Measurements from ENCODE around the gene FBN2. TPM values are rescaled to one million over a fixed set of nuclear protein-coding genes. Genes with fewer than 3 reads are reported as not detected.

FBN2 gene
- total RNA-seq, 1 experiment from 2014 or later, result 0.42 TPM

GRCh38 chr5:128220841-128221240, 317.2 kb downstream of the FBN2 start:
- H3K27ac ChIP-seq (ENCODE audit: low read depth, low read length), result no peak overlapping the region
- no peak for TF ChIP-seq JUND (IDR thresholded peaks at IDR 0.05)
- TF ChIP-seq ZNF274 (IDR thresholded peaks at IDR 0.05; ENCODE audit: low read depth, low read length), result no peak
- no peak for TF ChIP-seq ZBTB33 (IDR thresholded peaks at IDR 0.05; ENCODE audit: extremely low read depth, insufficient replicate concordance, low read length)
- no peak for TF ChIP-seq CBX3 (IDR thresholded peaks at IDR 0.05; ENCODE audit: low read depth)
- no peak for TF ChIP-seq CTCF (IDR thresholded peaks at IDR 0.05 in 2 of 3, conservative IDR thresholded peaks at IDR 0.05 in 1 of 3; ENCODE audit: borderline replicate concordance in 1 of 3, insufficient read depth in 1 of 3, low read depth in 2 of 3, low read length in 2 of 3)
- no peak for TF ChIP-seq ATF3 (IDR thresholded peaks at IDR 0.05)
- no peak for TF ChIP-seq POLR2A (IDR thresholded peaks at IDR 0.05; ENCODE audit: borderline replicate concordance, extremely low read depth, insufficient read depth, insufficient read length)
- TF ChIP-seq EZH2 (IDR thresholded peaks at IDR 0.05), result no peak
- TF ChIP-seq SIN3A (IDR thresholded peaks at IDR 0.05; ENCODE audit: low read depth), result no peak
- TF ChIP-seq ZFX (IDR thresholded peaks at IDR 0.05), result no peak
- TF ChIP-seq TCF7L2 (IDR thresholded peaks at IDR 0.05; ENCODE audit: borderline replicate concordance, extremely low read depth, insufficient read depth, insufficient read length), result no peak
- TF ChIP-seq SP1 (IDR thresholded peaks at IDR 0.05; ENCODE audit: low read depth), result no peak
- H4K20me1 ChIP-seq (ENCODE audit: insufficient read depth), result no peaks in the 10 kb centered on the region
- H3K36me3 ChIP-seq (ENCODE audit: control insufficient read depth in 1 of 2, insufficient read depth in 2 of 2, low read length in 2 of 2), result no peaks in the 10 kb centered on the region
- DNase-seq (ENCODE audit: low read depth, low spot score) (no peak), ATAC-seq (no peak)
- no TSS peak for BruUV-seq (replicated peaks)
- no peaks in the 10 kb centered on the region for H3K79me2 ChIP-seq (ENCODE audit: insufficient read depth, low read length)
- H3K9ac ChIP-seq (ENCODE audit: low read length), result no peak overlapping the region
- no peaks in the 10 kb centered on the region for H3K9me2 ChIP-seq (ENCODE audit: insufficient read depth)
- H3K27me3 ChIP-seq (ENCODE audit: insufficient read depth, low read length), result no peaks in the 10 kb centered on the region
- ChIA-PET RAD21 (ENCODE audit: low non-redundant PET in 1 of 2, low total read pairs in 2 of 2, uncharacterized antibody in 2 of 2, unreplicated experiment in 2 of 2) (no interaction called here), POLR2A (no interaction called here), CTCF (no interaction called here)
- no peak overlapping the region for H3K4me2 ChIP-seq (ENCODE audit: low read length)
- H3K9me3 ChIP-seq (ENCODE audit: control insufficient read depth in 1 of 2, insufficient read depth in 1 of 2, low read depth in 1 of 2, low read length in 2 of 2), result no peaks in the 10 kb centered on the region
- no peaks in the 10 kb centered on the region for H3K4me1 ChIP-seq (ENCODE audit: control insufficient read depth in 1 of 2, insufficient read depth in 2 of 2, low read length in 2 of 2)
- intact Hi-C loops (cut with micrococcal nuclease), result loop anchor here (5.0 kb wide), 1 partner anchor 1541 kb away; no protein-coding TSS in a partner anchor
- no peak overlapping the region for H2AFZ ChIP-seq (ENCODE audit: low read depth, low read length, poor library complexity, severe bottlenecking)
- H3K4me3 ChIP-seq (replicated peaks in 1 of 2; ENCODE audit: low read depth in 1 of 2, low read length in 2 of 2), result no peak overlapping the region
